Common myeloid progenitor, CD34-positive (primary cell): ENCODE results near the gene PBX1.

Experiments used
- CTCF ChIA-PET: fragments of 350-600 bp; sonication (Branson Sonifier 250); formaldehyde crosslinking; loops from one replicate; lab custom pipeline; 2021; ENCODE audit warnings: antibody characterized with exemption; lab: Charles Lee
- POLR2A ChIA-PET: fragments of 350-600 bp; sonication (Branson Sonifier 250); formaldehyde crosslinking; loops from one replicate; lab custom pipeline; 2021; ENCODE audit warnings: antibody characterized with exemption; lab: Charles Lee
- DNase-seq, 3 donors: peaks; one replicate each; pipeline versions ENCODE4 v3.0.0 to v3.0.0-alpha.2; 2013
- H3K27ac ChIP-seq, 2 experiments: 1 replicate in 1 of 2; 2 replicates in 1 of 2; pipeline ENCODE4 v1.7.0; 2013; ENCODE audit warnings: inconsistent platforms in 2 of 2, low read length in 2 of 2, mild to moderate bottlenecking in 2 of 2, low read depth in 1 of 2, moderate library complexity in 1 of 2; ENCODE audit not compliant: severe bottlenecking in 2 of 2, insufficient read depth in 1 of 2, poor library complexity in 1 of 2
- H3K27me3 ChIP-seq, 5 experiments: replicated peaks in 2 of 5; 1 replicate in 3 of 5; 2 replicates in 2 of 5; pipeline versions ENCODE4 v1.6.1 to v1.7.0; 2013; ENCODE audit warnings: low read length in 4 of 5, mild to moderate bottlenecking in 2 of 5, moderate library complexity in 2 of 5, inconsistent platforms in 1 of 5; ENCODE audit not compliant: insufficient read depth in 5 of 5, control insufficient read depth in 4 of 5
- H3K36me3 ChIP-seq, 4 experiments: 1 replicate in 2 of 4; 2 replicates in 2 of 4; pipeline versions ENCODE4 v1.6.1 to v1.7.0; 2013; ENCODE audit warnings: low read length in 3 of 4, control low read depth in 1 of 4, mild to moderate bottlenecking in 1 of 4; ENCODE audit not compliant: control insufficient read depth in 4 of 4, insufficient read depth in 4 of 4
- H3K4me1 ChIP-seq, 4 experiments: 1 replicate in 3 of 4; 2 replicates in 1 of 4; pipeline versions ENCODE4 v1.6.1 to v1.7.1; 2013; ENCODE audit warnings: low read length in 3 of 4, mild to moderate bottlenecking in 3 of 4, control low read depth in 1 of 4, inconsistent platforms in 1 of 4, moderate library complexity in 1 of 4; ENCODE audit not compliant: control insufficient read depth in 4 of 4, insufficient read depth in 4 of 4; ENCODE audit errors: control extremely low read depth in 1 of 4
- H3K4me3 ChIP-seq, 7 experiments: 1 replicate in 4 of 7; 2 replicates in 3 of 7; pipeline versions ENCODE4 v1.5.1 to v1.7.0; 2013; ENCODE audit warnings: mild to moderate bottlenecking in 7 of 7, low read length in 6 of 7, moderate library complexity in 6 of 7, inconsistent platforms in 2 of 7, low read depth in 2 of 7, control low read depth in 1 of 7; ENCODE audit not compliant: insufficient read depth in 4 of 7, control insufficient read depth in 1 of 7; ENCODE audit errors: extremely low read depth in 1 of 7
- H3K9me3 ChIP-seq, 5 experiments: 1 replicate in 4 of 5; 2 replicates in 1 of 5; pipeline versions ENCODE4 v1.6.1 to v1.7.1; 2013; ENCODE audit warnings: low read length in 4 of 5, mild to moderate bottlenecking in 2 of 5, inconsistent platforms in 1 of 5, low read depth in 1 of 5, moderate library complexity in 1 of 5; ENCODE audit not compliant: control insufficient read depth in 4 of 5, insufficient read depth in 2 of 5; ENCODE audit errors: control extremely low read depth in 1 of 5
- WGBS: methylation state at CpG from one replicate; pipeline ENCODE4 v1.1.5; 2013; ENCODE audit not compliant: insufficient coverage; 5-methylcytosine and 5-hydroxymethylcytosine counted together

The PBX1 gene

GRCh38 chr1:164702216-164702615, 143.2 kb downstream of the PBX1 start:
- H3K4me1 ChIP-seq = peaks cover 0 to 22% (median 0%) of the 10 kb centered on the region in 4 experiments
- H3K27me3 ChIP-seq = peaks cover 0 to 2% (median 0%) of the 10 kb centered on the region in 5 experiments
- no peak for DNase-seq
- no peak overlapping the region for H3K4me3 ChIP-seq
- no peaks in the 10 kb centered on the region for H3K36me3 ChIP-seq
- WGBS = no CpG with 5 or more reads among the region's 1 CpG
- ChIA-PET CTCF (interaction anchor here (0.9 to 2.0 kb wide), 7 partner anchors 9 to 85 kb away, joined by 3 to 9 read pairs (median 4); no protein-coding TSS in a partner anchor), POLR2A (no interaction called here)
- H3K9me3 ChIP-seq = no peaks in the 10 kb centered on the region
- no peak overlapping the region for H3K27ac ChIP-seq

- peaks cover 0 to 2% (median 0%) of the 10 kb centered on the region in 5 experiments for H3K27me3 ChIP-seq
- no peaks in the 10 kb centered on the region for H3K36me3 ChIP-seq
- H3K27ac ChIP-seq = no peak overlapping the region
- DNase-seq = no peak
- peaks cover 0 to 27% (median under 1%) of the 10 kb centered on the region in 4 experiments for H3K4me1 ChIP-seq
- H3K9me3 ChIP-seq = no peaks in the 10 kb centered on the region
- no CpG with 5 or more reads among the region's 2 CpGs for WGBS
- H3K4me3 ChIP-seq = no peak overlapping the region
- ChIA-PET POLR2A (no interaction called here), CTCF (interaction anchor here (0.9 to 2.0 kb wide), 5 partner anchors 9 to 78 kb away, joined by 3 to 6 read pairs (median 4); no protein-coding TSS in a partner anchor)
These were observed 143.7 kb downstream of the PBX1 start for GRCh38 chr1:164702664-164703063.

- CTCF ChIA-PET = interaction anchor here (1.2 to 1.5 kb wide), 3 partner anchors 10 to 31 kb away, joined by 3 to 4 read pairs (median 3); no protein-coding TSS in a partner anchor
- Histone ChIP-seq H3K4me3 (no peak overlapping the region), H3K36me3 (no peaks in the 10 kb centered on the region), H3K27ac (no peak overlapping the region), H3K27me3 (peaks cover 0 to 2% (median 0%) of the 10 kb centered on the region in 5 experiments), H3K4me1 (peaks cover 0 to 33% (median 3%) of the 10 kb centered on the region in 4 experiments), H3K9me3 (no peaks in the 10 kb centered on the region)
- DNase-seq = no peak
- POLR2A ChIA-PET = no interaction called here
- 99% methylated on average over 5 of the region's 7 CpGs for WGBS
These were observed 144.5 kb downstream of the PBX1 start for GRCh38 chr1:164703463-164703862.

- POLR2A ChIA-PET = no interaction called here
- no CpG with 5 or more reads among the region's 1 CpG for WGBS
- Histone ChIP-seq H3K36me3 (no peaks in the 10 kb centered on the region), H3K4me1 (peaks cover 0 to 37% (median 3%) of the 10 kb centered on the region in 4 experiments), H3K27me3 (peaks cover 0 to 2% (median 0%) of the 10 kb centered on the region in 5 experiments), H3K4me3 (no peak overlapping the region), H3K9me3 (no peaks in the 10 kb centered on the region), H3K27ac (no peak overlapping the region)
- DNase-seq = peak in 1 of 3 donors; percentile 37
- CTCF ChIA-PET = interaction anchor here (0.7 to 1.5 kb wide), 5 partner anchors 10 to 84 kb away, joined by 3 to 5 read pairs (median 3); no protein-coding TSS in a partner anchor
These were observed 145.0 kb downstream of the PBX1 start for GRCh38 chr1:164703960-164704411.

GRCh38 chr1:164704954-164705353, 146.0 kb downstream of the PBX1 start:
- Histone ChIP-seq H3K4me3 (no peak overlapping the region), H3K9me3 (no peaks in the 10 kb centered on the region), H3K27ac (no peak overlapping the region), H3K4me1 (peaks cover 0 to 46% (median 3%) of the 10 kb centered on the region in 4 experiments), H3K36me3 (no peaks in the 10 kb centered on the region), H3K27me3 (peaks cover 0 to 4% (median 0%) of the 10 kb centered on the region in 5 experiments)
- POLR2A ChIA-PET = interaction anchor here (0.6 kb wide), 1 partner anchor 72 kb away, joined by 3 read pairs; no protein-coding TSS in a partner anchor
- DNase-seq = peak in 2 of 3 donors; percentile 34 to 46
- WGBS = no CpG with 5 or more reads among the region's 1 CpG
- CTCF ChIA-PET = interaction anchor here (0.7 to 1.5 kb wide), 6 partner anchors 9 to 352 kb away, joined by 3 to 7 read pairs (median 4); no protein-coding TSS in a partner anchor

- H3K9me3 ChIP-seq = no peaks in the 10 kb centered on the region
- peaks cover 0 to 4% (median 0%) of the 10 kb centered on the region in 5 experiments for H3K27me3 ChIP-seq
- peak overlapping the region in 1 of 2 experiments; percentile 46 for H3K27ac ChIP-seq
- H3K4me1 ChIP-seq = peaks cover 0 to 58% (median 10%) of the 10 kb centered on the region in 4 experiments
- no peak overlapping the region for H3K4me3 ChIP-seq
- ChIA-PET CTCF (interaction anchor here (1.4 to 2.2 kb wide), 2 partner anchors 33 to 80 kb away, joined by 6 to 7 read pairs; no protein-coding TSS in a partner anchor), POLR2A (no interaction called here)
- no peak for DNase-seq
- no peaks in the 10 kb centered on the region for H3K36me3 ChIP-seq
These were observed 147.6 kb downstream of the PBX1 start for GRCh38 chr1:164706606-164706987.

- ChIA-PET POLR2A (interaction anchor here (0.6 kb wide), 1 partner anchor 42 kb away, joined by 6 read pairs; no protein-coding TSS in a partner anchor), CTCF (interaction anchor here (2.2 kb wide), 1 partner anchor 34 kb away, joined by 6 read pairs; no protein-coding TSS in a partner anchor)
- 90% methylated on average over 7 of the region's 8 CpGs for WGBS
These were observed 148.9 kb downstream of the PBX1 start for GRCh38 chr1:164707868-164708331.

More at GRCh38 chr1:164707868-164708331, 148.9 kb downstream of the PBX1 start:
- DNase-seq = peak in 1 of 3 donors; percentile 36
- Histone ChIP-seq H3K27me3 (peaks cover 0 to 10% (median 0%) of the 10 kb centered on the region in 5 experiments), H3K36me3 (no peaks in the 10 kb centered on the region), H3K4me3 (no peak overlapping the region), H3K27ac (no peak overlapping the region), H3K9me3 (no peaks in the 10 kb centered on the region), H3K4me1 (peaks cover 0 to 71% (median 17%) of the 10 kb centered on the region in 4 experiments)
